GM21526 (cell line): Measurements from ENCODE around the gene IRF2BPL.
"Not testable (repeated sequence)": the region's sequence is repeated elsewhere in the genome, so short reads cannot be mapped to it uniquely, and the experiment has no call there.

ENCODE experiments used
- ATAC-seq: cut with Tn5 transposase; IDR thresholded peaks from one replicate; pipeline ENCODE4 v1.9.1; 2021; ENCODE audit warnings: moderate library complexity; ENCODE audit not compliant: unreplicated experiment, low FRiP score

Gene IRF2BPL

GRCh38 chr14:77036484-77037214 lies 8.1 kb upstream of the IRF2BPL start:
- ATAC-seq: no peak

DNA sequence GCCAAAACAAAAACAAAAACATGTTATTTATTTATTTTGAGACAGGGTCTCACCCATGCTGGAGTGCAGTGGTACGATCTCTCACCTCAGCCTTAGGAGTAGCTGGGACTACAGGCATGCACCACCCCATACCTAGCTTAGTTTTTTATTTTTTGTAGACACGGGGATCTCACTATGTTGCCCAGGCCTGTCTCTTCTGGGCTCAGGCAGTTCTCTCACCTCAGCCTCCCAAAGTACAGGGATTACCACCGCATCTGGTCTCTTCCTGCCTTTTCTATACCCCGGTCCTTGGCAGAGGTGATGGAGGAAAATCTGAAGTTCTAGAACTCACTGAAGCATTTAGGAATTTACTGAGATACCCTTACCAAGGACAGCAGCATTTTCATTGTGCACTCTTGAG lies 6.8 kb upstream of the IRF2BPL start:
- no peak for ATAC-seq

- peak; percentile 63 for ATAC-seq
Measured at GRCh38 chr14:77033622-77034589, 5.4 kb upstream of the IRF2BPL start.

- ATAC-seq: no peak
Measured at GRCh38 chr14:77032844-77033621, 4.5 kb upstream of the IRF2BPL start.

- ATAC-seq: no peak
Measured at GRCh38 chr14:77032491-77032843, 4.0 kb upstream of the IRF2BPL start.

DNA sequence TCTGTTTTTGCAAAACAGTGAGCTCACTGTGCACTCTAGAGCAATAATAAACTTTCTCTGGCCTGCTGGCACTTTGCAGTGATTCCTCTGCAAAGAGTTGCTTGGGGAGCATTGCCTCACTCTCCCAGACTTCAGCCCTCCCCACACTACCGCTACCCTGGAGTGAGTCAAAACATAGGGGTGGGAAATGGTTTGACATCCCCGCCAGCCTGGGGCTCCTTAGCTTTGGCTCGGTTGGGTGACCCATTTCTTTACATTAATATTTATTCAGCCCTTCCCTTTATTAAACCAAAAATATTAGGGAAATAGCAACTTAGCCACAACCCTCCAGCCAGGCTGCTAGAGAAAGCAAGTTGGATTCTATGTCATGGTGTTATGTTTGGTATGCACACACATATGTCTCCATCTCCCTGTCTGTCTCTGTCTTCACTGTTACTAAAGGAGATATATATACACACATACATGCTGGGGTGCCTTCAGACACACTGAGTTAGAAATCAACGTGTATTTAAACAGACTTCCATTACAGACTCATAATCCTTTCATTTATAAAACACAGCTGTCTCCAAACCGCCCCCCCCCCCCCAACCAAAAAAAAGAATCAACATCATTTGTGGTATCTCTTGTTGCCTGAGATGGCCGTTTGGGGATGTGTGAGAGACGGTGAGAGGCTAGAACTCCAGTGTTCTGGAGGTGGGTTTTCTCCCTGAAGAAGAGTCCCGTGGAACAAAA lies 3.4 kb upstream of the IRF2BPL start:
- ATAC-seq: no peak

DNA sequence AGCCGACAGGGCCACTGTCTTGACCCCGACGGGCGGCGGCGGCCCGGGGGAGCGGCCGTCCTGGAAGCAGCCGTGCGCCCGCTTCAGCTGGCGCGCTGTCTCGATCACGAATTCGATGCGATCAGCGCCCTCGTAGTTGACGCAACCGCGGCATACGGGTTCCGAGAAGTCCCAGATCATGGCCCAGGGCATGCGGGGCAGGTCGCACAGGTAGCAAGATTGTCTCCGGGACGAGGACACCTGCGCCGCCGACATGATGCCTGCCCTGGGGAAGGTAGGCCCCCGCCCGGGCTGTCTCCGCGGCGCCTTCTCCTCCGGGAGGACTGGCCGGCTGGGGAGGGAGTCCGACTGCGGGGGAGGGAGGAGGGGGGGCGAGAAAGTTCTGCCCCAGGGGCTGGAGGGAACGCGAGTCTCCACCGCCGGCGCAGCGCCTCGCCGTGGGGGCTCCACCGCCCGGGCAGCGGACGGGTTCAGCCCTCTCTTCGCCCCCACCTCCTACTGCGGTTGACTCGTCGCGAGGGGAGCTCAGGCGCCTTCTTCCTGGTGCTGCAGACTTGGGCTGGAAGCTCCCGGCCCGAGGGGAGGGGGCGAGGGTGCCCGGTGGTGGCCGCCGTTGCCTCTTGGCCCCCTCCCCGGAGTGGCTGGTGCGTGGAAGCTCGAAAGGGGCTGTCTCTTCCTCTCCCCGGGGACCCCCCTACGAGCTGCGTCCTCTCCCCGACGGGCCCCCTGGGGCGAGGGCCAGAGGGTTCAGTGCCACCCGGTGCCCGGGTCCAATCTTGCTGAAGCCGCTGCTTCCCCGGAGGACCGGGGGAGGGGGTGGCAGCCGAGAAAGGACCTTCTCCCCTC lies 747 bp downstream of the IRF2BPL start:
- ATAC-seq: peak; percentile 29

- ATAC-seq: no peak
Measured at GRCh38 chr14:77026930-77027537, 1.5 kb downstream of the IRF2BPL start.

GRCh38 chr14:77026166-77026929 lies 2.2 kb downstream of the IRF2BPL start:
- ATAC-seq: no peak

- ATAC-seq: no peak
Measured at GRCh38 chr14:77025744-77026165, 2.8 kb downstream of the IRF2BPL start.

DNA sequence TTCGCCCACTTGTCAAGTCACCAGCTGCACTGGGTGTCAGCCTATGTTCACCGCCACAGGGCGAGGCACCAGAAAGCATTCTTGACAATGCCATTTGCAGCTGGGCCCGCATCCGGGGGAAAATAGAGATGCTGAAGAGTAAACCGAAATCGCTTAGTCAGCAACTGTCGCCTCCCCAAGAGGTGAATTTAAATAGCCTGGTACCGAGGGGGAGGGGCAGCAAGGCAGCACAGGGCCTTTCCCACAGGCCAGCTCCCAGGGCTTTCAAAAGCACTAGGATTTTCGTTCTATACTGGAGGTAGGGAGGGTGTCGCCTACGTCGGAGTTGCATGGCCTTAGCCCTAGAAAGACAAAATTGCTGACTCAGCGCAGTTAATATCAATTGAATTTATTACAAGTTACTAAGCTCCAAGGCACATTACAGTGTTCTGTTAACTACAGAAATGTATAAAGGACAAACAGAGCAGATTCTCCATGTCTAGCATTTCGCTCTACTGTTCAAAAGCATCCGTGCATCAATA lies 4.3 kb downstream of the IRF2BPL start:
- no peak for ATAC-seq

DNA sequence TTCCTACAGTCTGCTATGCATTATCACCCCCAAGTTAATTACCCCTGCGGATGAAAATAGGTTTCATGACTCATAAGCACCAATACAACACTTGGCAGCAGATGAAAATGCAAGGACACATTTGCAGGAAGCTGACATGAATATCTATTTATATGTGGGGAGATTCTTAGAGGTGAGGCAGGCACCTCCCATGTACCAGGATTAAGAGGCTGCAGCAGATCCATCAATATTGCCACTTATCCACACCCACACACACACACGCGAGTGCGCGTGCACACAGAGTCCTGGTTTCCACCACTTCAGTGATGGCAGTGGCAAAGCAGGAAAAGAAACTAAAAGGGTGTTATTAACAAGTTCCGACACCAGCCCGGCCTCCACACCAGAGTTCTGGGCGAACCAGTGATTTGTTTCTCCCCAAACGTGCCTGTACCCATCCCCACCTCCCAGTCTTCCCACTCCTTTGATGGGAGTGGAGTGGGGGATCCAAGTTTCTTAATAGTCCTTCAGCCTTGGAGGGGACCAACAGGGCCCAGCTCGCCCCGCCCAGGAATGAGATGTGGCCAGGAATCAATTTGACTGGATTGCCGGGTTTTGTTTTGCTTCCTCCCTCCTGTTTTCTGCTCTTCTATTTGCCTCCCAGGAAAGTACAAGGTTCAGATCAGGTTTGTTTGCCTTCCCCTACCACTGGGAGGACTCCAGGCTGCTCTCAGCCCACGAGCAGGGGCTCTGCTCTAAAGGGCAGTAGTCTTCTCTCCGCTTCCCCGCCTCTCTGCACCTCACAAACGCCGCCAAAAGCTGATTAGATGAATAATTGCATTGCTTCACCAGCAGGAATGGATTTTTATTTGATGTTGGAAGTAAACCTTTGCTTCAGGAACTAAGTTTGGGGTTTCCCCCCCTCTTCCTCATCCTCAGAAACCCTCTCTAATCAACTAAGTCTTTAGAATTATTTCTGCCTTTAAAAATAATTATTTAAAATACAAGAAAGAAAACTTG lies 5.2 kb downstream of the IRF2BPL start:
- no peak for ATAC-seq

DNA sequence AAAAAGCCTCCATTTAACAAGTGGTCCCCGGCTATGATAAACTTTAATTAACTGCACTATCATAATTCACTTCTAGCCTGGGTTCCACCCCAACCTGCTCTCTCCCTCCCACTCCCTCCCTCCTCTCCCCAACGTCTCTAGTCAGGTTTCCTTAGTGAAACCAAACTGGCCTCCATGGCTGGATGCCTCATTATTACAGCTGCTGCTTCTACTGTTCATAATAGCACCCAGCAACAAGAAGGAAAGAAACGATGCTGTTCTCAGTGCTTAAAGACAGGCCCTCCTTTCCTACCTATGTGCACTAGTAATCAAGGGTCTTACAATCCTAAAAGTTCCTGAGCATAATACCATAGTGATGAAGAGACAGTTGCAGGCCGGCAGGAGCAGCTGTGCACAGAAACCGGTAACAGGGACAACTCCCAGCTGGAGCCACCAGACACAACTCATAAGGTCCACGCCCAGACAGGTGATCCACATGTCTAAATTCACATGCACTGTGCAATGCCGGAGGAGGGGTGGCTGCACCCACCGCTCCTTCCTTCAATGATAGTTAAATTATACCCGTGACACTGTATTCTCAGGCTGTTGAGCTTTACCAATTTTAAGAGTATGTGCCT lies 6.2 kb downstream of the IRF2BPL start:
- peak; percentile 40 for ATAC-seq

- not testable (repeated sequence) for ATAC-seq
Measured at GRCh38 chr14:77021424-77021823, 7.1 kb downstream of the IRF2BPL start.

- no peak for ATAC-seq
Measured at GRCh38 chr14:77018785-77019184, 9.7 kb downstream of the IRF2BPL start.

GRCh38 chr14:77017666-77018065 lies 10.8 kb downstream of the IRF2BPL start:
- no peak for ATAC-seq
